GM10266 (cell line): Measurements from ENCODE around the gene CAMK2N1.

Experiments used
- DNase-seq: peaks from one replicate; pipeline ENCODE4 v3.0.0; 2012; ENCODE audit errors: extremely low spot score
- TF ChIP-seq, protein P1 (sequence below): IDR thresholded peaks from 2 replicates; pipeline ENCODE4 v1.5.1; 2012; ENCODE audit warnings: mild to moderate bottlenecking, low read depth; ENCODE audit not compliant: control insufficient read depth, insufficient read depth; ENCODE audit errors: missing control alignments

Gene CAMK2N1

DNA sequence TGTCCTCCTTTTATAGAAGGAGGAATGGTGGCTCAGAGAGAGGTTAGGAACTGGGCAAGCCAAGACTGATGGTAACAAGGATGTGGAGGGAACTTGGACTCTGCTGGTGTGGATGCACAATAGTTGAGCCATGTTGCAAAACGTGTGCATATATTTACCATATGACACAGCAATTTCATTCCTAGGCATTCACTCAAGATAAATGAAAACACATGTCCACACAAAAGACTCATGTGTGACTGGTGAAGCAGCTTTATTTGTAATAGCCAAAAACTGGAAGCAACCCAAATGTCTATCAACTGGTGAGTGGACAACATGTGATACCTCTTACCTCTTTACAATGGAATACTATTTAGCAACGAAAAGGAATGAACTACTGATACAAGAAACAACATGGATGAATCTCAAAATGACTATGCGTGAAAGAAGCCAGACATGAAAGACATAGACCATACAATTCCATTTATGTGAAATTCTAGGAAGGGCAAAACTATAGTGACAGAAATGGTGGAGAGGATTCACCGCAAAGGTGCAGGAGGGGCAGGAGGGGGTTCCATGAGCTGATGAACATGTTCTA is 36.2 kb downstream of the CAMK2N1 start:
- TF ChIP-seq, protein P1, sequence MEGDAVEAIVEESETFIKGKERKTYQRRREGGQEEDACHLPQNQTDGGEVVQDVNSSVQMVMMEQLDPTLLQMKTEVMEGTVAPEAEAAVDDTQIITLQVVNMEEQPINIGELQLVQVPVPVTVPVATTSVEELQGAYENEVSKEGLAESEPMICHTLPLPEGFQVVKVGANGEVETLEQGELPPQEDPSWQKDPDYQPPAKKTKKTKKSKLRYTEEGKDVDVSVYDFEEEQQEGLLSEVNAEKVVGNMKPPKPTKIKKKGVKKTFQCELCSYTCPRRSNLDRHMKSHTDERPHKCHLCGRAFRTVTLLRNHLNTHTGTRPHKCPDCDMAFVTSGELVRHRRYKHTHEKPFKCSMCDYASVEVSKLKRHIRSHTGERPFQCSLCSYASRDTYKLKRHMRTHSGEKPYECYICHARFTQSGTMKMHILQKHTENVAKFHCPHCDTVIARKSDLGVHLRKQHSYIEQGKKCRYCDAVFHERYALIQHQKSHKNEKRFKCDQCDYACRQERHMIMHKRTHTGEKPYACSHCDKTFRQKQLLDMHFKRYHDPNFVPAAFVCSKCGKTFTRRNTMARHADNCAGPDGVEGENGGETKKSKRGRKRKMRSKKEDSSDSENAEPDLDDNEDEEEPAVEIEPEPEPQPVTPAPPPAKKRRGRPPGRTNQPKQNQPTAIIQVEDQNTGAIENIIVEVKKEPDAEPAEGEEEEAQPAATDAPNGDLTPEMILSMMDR, result no peak
- DNase-seq, result no peak

DNA sequence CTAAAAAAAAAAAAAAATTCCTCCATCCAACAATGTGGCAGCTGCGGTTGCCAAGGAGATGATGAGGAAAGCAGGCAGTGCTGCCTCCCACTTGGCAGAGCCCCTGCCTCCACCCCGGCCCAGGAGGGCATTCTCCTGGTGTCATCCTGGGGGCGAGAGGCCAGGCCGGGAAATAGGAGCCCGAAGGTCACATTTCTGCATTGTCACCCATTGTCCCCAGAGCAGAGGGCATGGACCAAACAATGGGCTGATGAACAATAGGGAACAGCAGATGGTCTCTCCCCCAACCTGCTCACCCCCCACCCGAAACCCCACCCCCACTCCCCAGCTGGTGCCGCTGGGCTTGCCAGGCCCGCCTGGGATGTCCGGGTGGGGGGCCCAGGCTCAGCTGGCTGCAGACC is 37.3 kb downstream of the CAMK2N1 start:
- TF ChIP-seq, protein P1, result no peak
- no peak for DNase-seq

DNA sequence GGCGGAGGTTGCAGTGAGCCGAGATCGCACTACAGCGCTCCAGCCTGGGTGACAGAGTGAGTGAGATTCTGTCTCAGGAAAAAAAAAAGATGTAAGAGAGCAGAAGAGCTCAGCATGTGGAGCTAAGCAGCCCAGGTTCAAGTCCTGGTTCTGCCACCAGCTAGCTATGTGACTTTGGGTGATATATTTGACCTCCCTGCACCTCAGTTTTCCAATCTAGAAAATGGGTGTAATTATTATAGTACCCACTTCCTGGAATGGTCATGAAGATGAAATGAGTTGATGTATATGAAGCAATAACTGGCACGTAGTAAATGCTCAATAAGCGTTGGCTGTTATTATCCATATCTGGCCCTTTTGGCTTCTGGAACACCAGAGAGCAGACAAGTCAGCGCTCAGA is 38.2 kb downstream of the CAMK2N1 start:
- TF ChIP-seq, protein P1, result no peak
- no peak for DNase-seq

DNA sequence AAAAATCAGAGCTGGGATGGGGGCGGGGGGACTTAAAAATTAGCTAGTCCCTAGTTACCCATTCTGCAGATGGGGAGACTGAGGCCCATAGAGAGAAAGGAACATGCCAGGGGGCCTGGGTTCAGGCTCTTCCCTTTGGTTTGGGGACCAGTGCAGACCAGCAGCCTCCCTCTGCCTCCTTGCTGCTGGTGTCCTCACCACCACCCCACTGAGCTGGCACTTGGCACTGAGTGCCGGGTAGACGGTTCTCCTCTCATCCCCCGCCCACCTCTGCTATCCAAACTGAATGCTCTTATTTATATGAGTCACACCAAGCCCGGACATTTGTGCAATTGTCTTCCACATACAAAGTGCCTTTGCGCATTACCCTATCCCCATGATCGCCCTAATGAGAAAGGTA is 39.2 kb downstream of the CAMK2N1 start:
- no peak for DNase-seq
- TF ChIP-seq, protein P1, result no peak

DNA sequence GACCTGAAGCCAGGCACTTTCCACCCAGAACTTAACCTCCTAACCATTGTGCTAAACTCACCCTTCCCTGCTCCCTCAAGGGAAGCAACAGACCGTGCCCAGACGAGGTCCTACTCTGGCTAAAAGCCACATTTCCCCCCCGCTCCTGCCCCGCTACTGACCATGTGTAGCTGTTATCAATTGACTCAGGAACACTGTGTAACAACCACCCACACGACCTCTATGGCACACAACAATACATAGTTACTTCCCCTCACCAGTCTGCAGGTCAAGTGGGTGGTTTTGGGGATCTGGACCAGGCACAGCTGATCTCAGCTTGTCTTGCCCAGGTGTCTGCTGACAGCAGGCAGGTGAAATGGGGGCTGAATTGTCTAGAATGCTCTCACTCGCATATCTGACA is 40.1 kb downstream of the CAMK2N1 start:
- no peak for DNase-seq
- TF ChIP-seq, protein P1, result no peak

DNA sequence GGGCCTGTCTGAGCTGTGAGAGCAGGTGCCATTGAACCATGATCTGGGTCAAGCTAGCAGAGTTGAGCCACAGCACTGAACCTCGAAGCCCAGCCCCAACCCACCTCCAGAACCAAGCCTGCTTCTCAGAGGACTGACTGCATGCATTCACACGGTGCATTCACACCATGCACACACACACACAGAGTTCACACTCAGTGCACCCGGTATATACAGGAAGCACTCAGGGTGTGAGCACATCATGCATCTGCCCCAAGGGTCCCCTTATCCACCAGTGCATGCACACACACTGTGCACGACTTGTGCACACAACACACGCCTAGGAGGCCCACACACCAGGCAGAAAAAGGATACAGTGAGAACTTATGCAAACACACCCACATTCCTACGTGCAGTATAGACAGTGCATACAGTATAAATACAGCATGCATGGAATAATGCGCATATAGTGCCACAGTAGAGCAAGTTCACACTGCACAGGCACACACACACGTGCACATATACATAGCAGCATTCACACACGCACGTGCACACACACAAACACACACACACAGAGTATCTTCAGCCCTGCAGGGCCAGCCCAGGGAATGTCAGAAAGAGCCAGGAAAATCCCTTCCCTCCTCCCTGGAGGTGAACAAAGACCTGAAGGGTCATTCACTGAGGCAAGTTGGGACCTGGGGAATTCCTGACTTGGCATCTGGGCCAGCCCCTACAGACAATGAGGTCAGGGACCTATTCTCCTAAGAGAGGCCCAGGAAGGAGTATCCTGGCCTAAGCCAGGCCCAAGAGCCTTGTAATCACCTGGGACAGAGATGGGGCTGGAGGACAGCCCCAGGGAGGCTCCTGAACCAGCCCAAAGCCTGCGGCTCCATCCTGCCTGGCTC is 42.1 kb downstream of the CAMK2N1 start:
- TF ChIP-seq, protein P1, result no peak
- DNase-seq, result no peak

DNA sequence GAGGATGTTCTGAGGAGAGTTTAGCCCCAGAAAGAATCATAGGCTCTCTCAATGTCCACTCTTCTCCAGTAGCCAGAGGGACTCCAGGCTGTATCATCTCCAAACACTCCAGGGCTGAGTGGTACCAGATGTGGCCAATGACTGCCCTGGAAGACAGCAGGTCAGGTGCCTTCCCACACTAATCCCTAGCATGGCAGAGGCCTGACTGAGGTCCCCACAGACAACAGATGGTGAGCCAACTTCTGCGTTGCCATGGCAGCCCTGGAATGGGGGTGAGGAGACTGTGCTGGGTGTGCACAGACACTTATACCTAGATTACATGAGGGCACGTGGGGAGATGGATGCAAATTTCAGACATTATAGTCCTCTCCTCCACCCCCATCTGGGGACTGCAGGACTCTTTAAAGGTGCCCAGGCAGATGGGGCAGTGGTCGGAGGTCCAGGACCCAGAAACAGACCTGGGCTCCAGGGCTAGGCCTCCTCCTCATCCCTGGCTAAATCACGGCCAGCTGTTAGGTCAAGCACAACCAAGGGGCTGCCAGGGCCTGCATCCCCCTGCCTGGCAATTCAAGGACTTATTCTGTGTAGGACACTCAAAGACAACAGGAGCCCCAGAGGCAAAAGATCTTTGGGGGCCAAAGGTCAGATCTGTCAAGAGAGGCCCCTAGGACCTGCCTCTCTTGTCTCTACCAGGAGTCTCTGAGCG is 42.9 kb downstream of the CAMK2N1 start:
- no peak for DNase-seq
- TF ChIP-seq, protein P1, result no peak
